ENCODE data around the gene NPAS3.

NPAS3 gene

GRCh38 chr14:33756833-33757232 is 818.2 kb downstream of the NPAS3 start:
- DNase-seq (ENCODE audit: low read depth in 2 of 2) = no peak

GRCh38 chr14:33758547-33758946 is 819.9 kb downstream of the NPAS3 start:
- no peak for DNase-seq (ENCODE audit: low read depth in 2 of 2)

GRCh38 chr14:33762161-33762851 is 823.6 kb downstream of the NPAS3 start:
- DNase-seq (ENCODE audit: low read depth in 2 of 2) = no peak

- DNase-seq (ENCODE audit: low read depth in 2 of 2) = no peak
Observed at GRCh38 chr14:33764876-33765650, 826.4 kb downstream of the NPAS3 start.

- no peak for DNase-seq (ENCODE audit: low read depth in 2 of 2)
Observed at GRCh38 chr14:33767586-33768457, 829.1 kb downstream of the NPAS3 start.

DNA sequence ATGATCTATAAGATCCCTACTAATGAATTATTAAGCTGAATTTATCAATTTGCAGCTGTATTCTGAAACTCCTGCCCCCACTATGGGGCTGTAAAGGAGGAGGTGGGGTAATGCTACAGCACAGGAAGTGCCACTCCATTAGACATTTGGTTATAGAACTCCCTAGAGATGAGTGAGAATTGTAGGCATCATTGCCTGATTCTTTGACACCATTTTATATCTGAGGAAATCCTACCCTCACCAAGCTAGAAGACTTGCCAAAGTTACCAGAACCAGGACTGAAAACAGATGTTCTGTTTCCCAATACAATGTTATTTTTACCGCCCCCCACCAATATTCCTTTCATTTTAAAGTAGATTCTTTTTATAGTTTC is 829.8 kb downstream of the NPAS3 start:
- no peak for DNase-seq (ENCODE audit: low read depth in 2 of 2)

DNA sequence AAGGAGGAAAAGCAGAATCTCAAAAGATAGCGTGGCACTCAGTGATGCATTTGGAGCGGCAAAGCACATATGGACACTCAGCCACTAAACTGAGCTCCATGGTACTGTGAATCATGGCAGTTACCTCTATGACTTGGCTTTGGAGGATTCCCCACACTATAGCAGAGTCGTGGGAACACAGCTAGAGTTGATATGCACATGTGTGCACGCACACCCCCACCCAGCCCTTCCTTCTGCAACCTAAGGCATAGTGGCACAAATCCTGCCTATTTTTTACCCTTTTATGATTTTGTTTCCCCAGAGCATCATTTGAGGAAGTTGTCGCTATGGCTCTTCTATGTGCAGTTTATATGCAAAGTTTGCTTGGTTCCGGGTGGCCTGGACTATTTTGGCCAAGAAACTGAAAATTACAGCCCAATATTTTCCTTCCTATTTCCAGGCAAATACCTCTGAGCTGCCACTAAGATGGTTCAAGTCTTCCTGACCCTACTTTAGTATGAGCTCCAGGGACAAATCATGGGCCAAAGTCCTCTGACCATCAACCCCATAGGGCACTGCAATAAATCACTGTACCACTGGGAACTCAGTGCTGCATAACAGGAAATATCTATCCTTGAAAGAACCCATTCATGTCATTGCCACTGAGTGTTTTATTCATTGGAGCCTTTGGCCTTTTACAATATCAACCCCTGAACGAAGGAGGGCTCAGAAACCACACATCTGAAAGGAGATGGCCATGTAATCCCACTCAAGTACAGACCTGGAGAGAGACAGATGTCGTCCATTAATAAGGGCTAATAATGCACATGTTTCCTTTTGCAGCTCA is 834.7 kb downstream of the NPAS3 start:
- DNase-seq (ENCODE audit: low read depth in 2 of 2) = no peak

DNA sequence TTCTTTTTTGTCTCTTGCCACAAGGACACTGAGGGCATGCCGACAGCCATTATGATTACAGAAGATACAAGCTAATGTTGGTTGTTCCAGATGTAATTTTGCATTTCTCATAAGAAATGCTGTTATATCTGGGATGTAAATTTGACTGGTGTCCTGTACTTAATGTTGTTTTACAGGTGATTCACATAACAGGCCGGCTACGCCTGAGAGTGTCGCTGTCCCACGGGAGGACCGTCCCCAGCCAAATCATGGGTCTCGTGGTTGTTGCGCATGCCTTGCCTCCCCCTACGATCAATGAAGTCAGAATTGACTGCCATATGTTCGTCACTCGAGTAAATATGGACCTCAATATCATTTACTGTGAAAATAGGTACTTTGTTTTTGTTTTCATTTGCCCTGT is 835.5 kb downstream of the NPAS3 start:
- DNase-seq (ENCODE audit: low read depth in 2 of 2) = no peak

GRCh38 chr14:33774723-33775470 is 836.2 kb downstream of the NPAS3 start:
- DNase-seq (ENCODE audit: low read depth in 2 of 2) = no peak

GRCh38 chr14:33776871-33777270 is 838.2 kb downstream of the NPAS3 start:
- DNase-seq (ENCODE audit: low read depth in 2 of 2) = no peak

DNA sequence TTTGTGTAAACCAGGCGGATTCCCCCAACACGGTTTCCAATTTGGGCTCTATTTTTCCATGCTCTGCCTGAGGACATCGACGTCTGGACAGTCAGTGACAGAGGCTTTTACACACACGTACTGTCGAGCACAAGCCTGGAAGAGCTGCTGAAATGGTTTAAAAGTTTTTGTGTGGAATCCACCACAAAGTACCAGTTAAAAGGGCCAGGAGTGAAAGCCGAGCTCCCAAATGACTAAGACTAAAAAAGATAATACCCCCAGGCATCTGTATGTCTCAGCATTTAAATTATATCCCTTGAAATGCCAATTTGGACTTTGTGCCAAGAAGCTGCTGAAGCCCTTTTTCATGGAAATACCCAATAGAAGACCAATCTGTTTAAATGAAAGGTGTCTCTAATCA is 839.0 kb downstream of the NPAS3 start:
- no peak for DNase-seq (ENCODE audit: low read depth in 2 of 2)

DNA sequence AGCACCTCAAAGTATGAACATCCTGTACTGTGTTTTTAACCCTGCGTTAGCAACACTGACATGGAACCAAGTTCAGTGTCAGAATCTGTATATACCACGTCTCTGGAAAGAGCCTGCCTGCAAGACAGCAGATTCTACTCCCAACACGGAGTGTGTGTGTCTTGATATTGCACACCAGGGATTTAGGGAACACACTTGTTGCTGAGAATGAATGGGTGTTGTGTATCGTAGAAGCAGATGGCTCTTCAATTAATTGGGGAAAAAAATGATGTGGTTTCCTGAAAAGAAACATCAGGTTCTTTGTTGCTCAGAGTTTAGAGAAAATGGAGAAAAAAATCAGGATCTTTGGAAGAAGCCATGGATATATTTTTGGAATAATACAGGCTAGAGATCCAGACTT is 841.4 kb downstream of the NPAS3 start:
- DNase-seq (ENCODE audit: low read depth in 2 of 2) = no peak

GRCh38 chr14:33781236-33781635 is 842.6 kb downstream of the NPAS3 start:
- DNase-seq (ENCODE audit: low read depth in 2 of 2) = no peak

- no peak for DNase-seq (ENCODE audit: low read depth in 2 of 2)
Observed at GRCh38 chr14:33782923-33783322, 844.2 kb downstream of the NPAS3 start.

DNA sequence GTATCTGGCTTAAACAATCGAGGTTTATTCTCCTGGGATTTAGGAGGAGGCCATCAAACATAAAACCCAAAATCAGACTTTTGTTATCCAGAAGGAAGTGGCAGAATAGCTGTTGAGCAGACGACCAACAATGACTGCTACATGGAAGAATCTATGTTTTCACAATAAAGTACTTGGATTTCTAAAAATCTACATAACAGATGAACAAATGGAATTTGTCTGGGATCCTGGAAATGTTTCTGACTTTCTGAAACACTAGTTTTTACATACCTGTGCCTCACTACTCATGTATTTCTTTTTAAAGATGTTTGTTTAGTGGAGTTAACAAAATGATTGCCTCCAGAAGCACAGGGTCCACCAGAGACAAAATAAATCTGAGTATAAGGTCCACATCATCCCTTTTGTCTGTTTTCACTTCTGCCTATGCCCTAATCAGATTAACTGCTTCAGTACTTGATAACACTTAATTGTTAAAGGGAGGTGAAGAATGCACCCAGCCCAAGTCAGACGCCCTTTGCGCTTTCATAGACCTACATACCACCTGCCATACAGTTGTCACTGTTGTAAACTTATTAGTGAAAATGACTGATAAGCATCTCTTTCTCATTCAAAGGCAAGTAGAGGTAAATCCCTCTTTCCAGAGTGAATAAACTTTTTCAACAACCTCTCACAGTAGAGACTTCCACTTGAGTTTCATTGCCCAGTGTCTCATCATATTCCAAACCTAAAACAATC is 847.6 kb downstream of the NPAS3 start:
- DNase-seq (ENCODE audit: low read depth in 2 of 2) = no peak

DNA sequence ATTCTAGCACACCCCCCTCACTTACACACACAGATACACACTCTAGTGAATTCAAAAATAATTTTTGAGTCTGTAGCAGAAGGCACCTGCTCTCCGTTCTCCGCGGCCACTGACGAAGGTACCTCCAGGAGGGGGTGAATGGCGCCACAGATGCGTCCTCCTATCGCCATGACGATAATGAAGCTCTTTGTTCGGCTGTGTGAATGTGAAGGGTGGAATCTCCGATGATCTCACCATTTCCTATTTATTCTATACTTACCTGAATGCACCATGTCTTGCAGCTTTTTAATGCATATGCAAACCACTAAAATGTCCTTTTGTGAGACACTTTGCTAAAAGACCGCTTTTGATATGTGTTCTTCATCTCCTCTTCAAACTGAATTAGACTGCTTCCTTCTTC is 849.5 kb downstream of the NPAS3 start:
- no peak for DNase-seq (ENCODE audit: low read depth in 2 of 2)

DNA sequence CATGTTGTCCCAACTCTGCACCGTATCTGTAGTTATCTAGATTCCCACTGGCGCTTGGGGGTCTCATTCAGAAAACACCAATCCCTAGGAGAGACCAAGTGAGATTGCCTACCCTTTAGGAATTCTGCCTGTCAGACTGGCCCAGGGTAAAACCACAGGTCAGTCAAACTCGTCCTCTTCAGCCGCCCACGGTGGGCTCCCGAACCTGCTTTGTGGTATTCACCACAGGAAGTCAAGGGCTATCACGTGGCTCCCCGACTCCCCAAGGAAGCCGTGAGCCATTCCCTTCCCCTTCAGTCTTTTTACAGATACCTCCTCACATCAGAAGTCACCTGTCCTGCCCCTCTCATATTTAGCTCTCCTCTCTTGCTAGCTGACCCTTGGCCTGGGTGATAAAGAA is 852.3 kb downstream of the NPAS3 start:
- no peak for DNase-seq (ENCODE audit: low read depth in 2 of 2)

DNA sequence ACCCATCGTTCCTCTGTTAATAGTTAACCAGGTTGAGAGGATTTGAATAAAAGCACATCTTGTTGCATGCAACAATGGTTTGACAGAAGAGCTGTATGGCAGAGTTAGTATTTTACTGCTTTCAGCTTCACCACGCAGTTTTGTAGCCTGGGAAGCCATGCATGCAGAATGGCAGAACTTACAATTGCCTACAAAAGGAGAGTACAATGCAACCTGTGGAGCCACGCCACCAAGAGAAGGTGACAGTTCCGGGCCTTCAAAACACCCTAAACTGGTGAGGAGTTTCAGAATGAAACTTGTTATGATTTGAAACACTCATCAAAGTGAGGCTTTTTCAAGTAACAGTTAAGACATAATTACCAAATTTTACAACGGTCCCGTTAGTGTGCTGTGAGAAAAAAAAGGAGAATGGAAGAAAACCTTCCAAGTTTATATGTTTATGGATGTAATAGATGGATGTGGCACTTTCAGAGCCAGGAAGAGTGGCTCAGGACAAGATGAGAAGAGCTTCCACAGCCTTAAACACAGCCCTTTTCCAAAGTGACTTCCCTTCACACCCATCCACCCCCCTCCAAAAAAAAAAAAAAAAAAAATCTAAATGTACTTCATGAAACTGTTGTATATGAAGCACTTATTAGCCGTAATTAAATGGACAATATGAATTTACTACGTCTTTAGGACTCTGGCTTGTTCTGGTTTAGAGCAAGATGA is 853.5 kb downstream of the NPAS3 start:
- no peak for DNase-seq (ENCODE audit: low read depth in 2 of 2)

DNA sequence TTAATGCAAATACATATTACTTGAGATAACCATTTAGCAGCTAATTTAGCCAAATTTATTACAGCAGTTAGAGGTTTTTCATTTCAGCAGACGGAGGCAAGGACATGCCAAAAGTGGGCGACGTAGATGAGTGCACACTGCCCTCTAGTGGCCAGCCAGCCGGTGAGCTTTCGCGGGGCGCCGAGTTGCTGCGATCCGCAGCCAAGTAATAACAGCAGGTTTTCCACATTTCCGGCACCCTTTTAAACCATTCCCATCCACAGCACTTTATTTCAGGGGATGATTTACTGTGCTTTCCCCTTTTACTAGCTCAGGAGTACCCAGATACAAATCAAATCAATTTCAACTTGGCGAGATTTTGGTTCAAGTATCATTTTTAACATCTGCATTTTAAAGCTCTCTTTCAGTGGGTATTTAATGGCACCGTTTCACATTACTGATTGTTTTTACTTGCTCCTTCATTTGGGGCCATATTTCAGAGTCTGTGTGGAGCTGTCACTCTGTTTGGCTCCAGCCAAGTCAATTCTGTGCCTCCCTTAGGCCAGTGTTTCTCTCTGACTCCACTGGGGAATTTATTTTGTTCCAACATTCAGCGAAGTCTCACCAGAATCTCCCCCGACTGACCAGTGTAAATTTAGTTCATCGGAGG is 854.2 kb downstream of the NPAS3 start:
- peak; percentile 59 to 63 for DNase-seq (ENCODE audit: low read depth in 2 of 2)

All from stimulated activated CD4-positive, alpha-beta T cell treated with anti-CD3 and anti-CD28 coated beads, Interleukin-1b, Interleukin-23, amount 100 ng/mL, for 4 hours (primary cell).